HEK293 (cell line): ENCODE data around the gene ERO1B.

ENCODE experiments used
- CTCF ChIA-PET: fragments of 350-600 bp; formaldehyde crosslinking; extraction: SDS; loops from one replicate; lab custom pipeline; 2021; ENCODE audit warnings: antibody characterized with exemption; lab: Yijun Ruan, JAX
- POLR2A ChIA-PET: fragments of 300-600 bp; formaldehyde crosslinking; extraction: SDS; loops from one replicate; lab custom pipeline; 2020; ENCODE audit warnings: antibody characterized with exemption, inconsistent platforms; lab: Yijun Ruan, JAX
- H3K27ac ChIP-seq: fragments of 200-500 bp; sonication (Bioruptor generic); 2 replicates; pipeline ENCODE4 v1.5.1; 2014; ENCODE audit warnings: low read depth, low read length, control low read depth, inconsistent platforms; ENCODE audit errors: extremely low read depth
- H3K36me3 ChIP-seq, 2 experiments: fragments of 200-500 bp in 1 of 2; sonication (Bioruptor generic) in 1 of 2; 1 replicate in 1 of 2; 2 replicates in 1 of 2; pipeline ENCODE4 v1.5.1; 2014 to 2017; ENCODE audit warnings: inconsistent platforms in 2 of 2, low read length in 2 of 2; ENCODE audit not compliant: control insufficient read depth in 2 of 2, insufficient read depth in 1 of 2
- H3K4me1 ChIP-seq: fragments of 200-500 bp; sonication (Bioruptor generic); 2 replicates; pipeline ENCODE4 v1.5.1; 2014; ENCODE audit warnings: mild to moderate bottlenecking, low read length, inconsistent platforms; ENCODE audit not compliant: control insufficient read depth, insufficient read depth
- H3K4me3 ChIP-seq: 2 replicates; pipeline ENCODE4 v1.5.1; 2011; ENCODE audit warnings: low read depth, mild to moderate bottlenecking, control low read depth, low read length, moderate library complexity
- H3K9me3 ChIP-seq: fragments of 200-500 bp; sonication (Bioruptor generic); 2 replicates; pipeline ENCODE4 v1.5.1; 2014; ENCODE audit warnings: low read depth, low read length, inconsistent platforms; ENCODE audit not compliant: control insufficient read depth, insufficient read depth
- GLIS1 ChIP-seq: fragments of 450-650 bp; formaldehyde crosslinking; IDR thresholded peaks from 2 replicates; pipeline ENCODE4 v1.5.1; 2016; ENCODE audit warnings: missing biosample characterization, missing genetic modification characterization
- OSR2 ChIP-seq: fragments of 450-650 bp; formaldehyde crosslinking; IDR thresholded peaks from 2 replicates; pipeline ENCODE4 v1.5.1; 2016; ENCODE audit warnings: missing biosample characterization, missing genetic modification characterization
- OVOL3 ChIP-seq: fragments of 450-650 bp; formaldehyde crosslinking; IDR thresholded peaks from 2 replicates; pipeline ENCODE4 v1.5.1; 2016; ENCODE audit warnings: missing biosample characterization, missing genetic modification characterization
- RBAK ChIP-seq: fragments of 450-650 bp; formaldehyde crosslinking; IDR thresholded peaks from 2 replicates; pipeline ENCODE4 v1.5.1; 2016; ENCODE audit warnings: missing biosample characterization, missing genetic modification characterization
- SALL2 ChIP-seq: fragments of 450-650 bp; formaldehyde crosslinking; IDR thresholded peaks from 2 replicates; pipeline ENCODE4 v1.5.0; 2017; ENCODE audit warnings: missing biosample characterization, mild to moderate bottlenecking, missing genetic modification characterization, borderline replicate concordance
- TSHZ1 ChIP-seq: fragments of 450-650 bp; formaldehyde crosslinking; IDR thresholded peaks from 2 replicates; pipeline ENCODE4 v1.5.1; 2016; ENCODE audit warnings: missing biosample characterization, missing genetic modification characterization, borderline replicate concordance
- ZBTB17 ChIP-seq: fragments of 450-650 bp; formaldehyde crosslinking; IDR thresholded peaks from 2 replicates; pipeline ENCODE4 v1.5.1; 2016; ENCODE audit warnings: missing biosample characterization, missing genetic modification characterization
- ZBTB21 ChIP-seq: fragments of 450-650 bp; formaldehyde crosslinking; IDR thresholded peaks from 2 replicates; pipeline ENCODE4 v1.5.1; 2017; ENCODE audit warnings: missing biosample characterization, missing genetic modification characterization
- ZBTB7A ChIP-seq: fragments of 450-650 bp; formaldehyde crosslinking; IDR thresholded peaks from 2 replicates; pipeline ENCODE4 v1.5.1; 2016; ENCODE audit warnings: low read depth, missing biosample characterization, missing genetic modification characterization
- ZEB2 ChIP-seq: fragments of 450-650 bp; formaldehyde crosslinking; IDR thresholded peaks from 2 replicates; pipeline ENCODE4 v1.5.1; 2016; ENCODE audit warnings: missing biosample characterization, missing genetic modification characterization
- ZIC2 ChIP-seq: fragments of 450-650 bp; formaldehyde crosslinking; IDR thresholded peaks from 2 replicates; pipeline ENCODE4 v1.5.1; 2016; ENCODE audit warnings: missing biosample characterization, missing genetic modification characterization
- ZNF133 ChIP-seq: fragments of 450-650 bp; formaldehyde crosslinking; IDR thresholded peaks from 2 replicates; pipeline ENCODE4 v1.5.1; 2016; ENCODE audit warnings: missing biosample characterization, missing genetic modification characterization
- ZNF175 ChIP-seq: fragments of 450-650 bp; formaldehyde crosslinking; IDR thresholded peaks from 2 replicates; pipeline ENCODE4 v1.5.1; 2016; ENCODE audit warnings: missing biosample characterization, missing genetic modification characterization
- ZNF350 ChIP-seq: fragments of 450-650 bp; formaldehyde crosslinking; IDR thresholded peaks from 2 replicates; pipeline ENCODE4 v1.5.0; 2017; ENCODE audit warnings: missing biosample characterization, mild to moderate bottlenecking, missing genetic modification characterization
- ZNF449 ChIP-seq: fragments of 450-650 bp; formaldehyde crosslinking; IDR thresholded peaks from 2 replicates; pipeline ENCODE4 v1.5.1; 2017; ENCODE audit warnings: missing biosample characterization, mild to moderate bottlenecking, missing genetic modification characterization, moderate library complexity
- ZNF558 ChIP-seq: fragments of 450-650 bp; formaldehyde crosslinking; IDR thresholded peaks from 2 replicates; pipeline ENCODE4 v1.5.1; 2016; ENCODE audit warnings: missing biosample characterization, missing genetic modification characterization
- ZNF580 ChIP-seq: fragments of 450-650 bp; formaldehyde crosslinking; IDR thresholded peaks from 2 replicates; pipeline ENCODE4 v1.5.1; 2016; ENCODE audit warnings: missing biosample characterization, missing genetic modification characterization
- ZNF610 ChIP-seq: fragments of 450-650 bp; formaldehyde crosslinking; IDR thresholded peaks from 2 replicates; pipeline ENCODE4 v1.5.1; 2016; ENCODE audit warnings: missing biosample characterization, missing genetic modification characterization, borderline replicate concordance
- ZNF629 ChIP-seq: fragments of 450-650 bp; formaldehyde crosslinking; IDR thresholded peaks from 2 replicates; pipeline ENCODE4 v1.5.1; 2017; ENCODE audit warnings: missing biosample characterization, missing genetic modification characterization
- TF ChIP-seq, protein P1 (sequence below): fragments of 450-650 bp; formaldehyde crosslinking; IDR thresholded peaks from 2 replicates; pipeline ENCODE4 v1.5.1; 2016; ENCODE audit warnings: missing biosample characterization, missing genetic modification characterization

The ERO1B gene

DNA sequence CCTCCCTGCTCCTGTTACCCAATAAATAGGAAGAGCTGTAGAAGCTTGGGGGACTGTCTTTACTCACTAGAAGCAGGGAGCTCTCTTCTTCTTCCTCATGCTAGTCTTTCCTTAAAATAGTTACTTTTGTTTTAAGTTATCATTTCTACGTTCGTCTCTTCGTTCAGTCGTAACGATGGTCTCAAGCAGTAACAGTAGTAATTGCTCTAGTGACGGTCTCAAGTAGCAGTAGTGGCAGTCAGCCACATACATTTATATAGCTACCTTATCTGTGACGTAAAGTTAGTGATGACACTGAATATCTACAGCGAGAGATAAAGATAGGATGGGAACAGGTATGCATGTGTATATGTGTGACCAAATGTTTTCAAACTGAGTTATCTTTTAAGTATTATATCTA lies 15.4 kb upstream of the ERO1B start:
- H3K27ac ChIP-seq: no peak overlapping the region
- ChIA-PET CTCF (interaction anchor here (0.5 to 0.6 kb wide), 2 partner anchors 13 to 184 kb away, joined by 3 to 4 read pairs; no protein-coding TSS in a partner anchor), POLR2A (no interaction called here)
- TF ChIP-seq OSR2 (tag by site-specific recombination) (peak; percentile 93), ZEB2 (tag by site-specific recombination) (0 out of 2 replicates have a peak, but pooled peaks have one; percentile 42), ZBTB21 (tag by site-specific recombination) (peak; percentile 37; the same call in 1 of the 2 replicates), ZNF449 (tag by site-specific recombination) (no peak), ZNF133 (tag by site-specific recombination) (no peak), ZNF629 (tag by site-specific recombination) (peak; percentile 76), SALL2 (tag by site-specific recombination) (no peak), OVOL3 (tag by site-specific recombination) (no peak)
- no peaks in the 10 kb centered on the region for H3K9me3 ChIP-seq
- H3K36me3 ChIP-seq: no peaks in the 10 kb centered on the region
- no peak overlapping the region for H3K4me3 ChIP-seq
- H3K4me1 ChIP-seq: peaks cover 3% of the 10 kb centered on the region; the same call in 1 of the 2 replicates

DNA sequence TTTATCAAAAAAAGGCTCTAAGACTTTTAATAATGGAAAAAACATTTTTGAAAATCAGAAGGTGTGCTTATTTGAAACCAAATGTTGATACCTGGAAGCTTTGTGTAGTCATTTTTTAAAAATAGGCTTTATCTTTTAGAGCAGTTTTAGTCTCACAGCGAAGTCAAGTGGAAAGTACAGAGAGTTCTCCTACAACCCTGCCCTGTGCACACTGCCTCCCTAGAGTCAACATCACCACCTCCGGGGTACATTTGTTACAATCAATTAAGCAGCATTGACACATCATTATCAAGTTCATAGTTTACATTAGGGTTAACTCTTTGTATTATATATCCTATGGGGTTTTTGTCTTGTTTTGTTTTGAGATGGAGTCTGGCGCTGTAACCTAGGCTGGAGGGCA lies 10.7 kb upstream of the ERO1B start:
- no peak overlapping the region for H3K27ac ChIP-seq
- peaks cover 5% of the 10 kb centered on the region; the same call in 1 of the 2 replicates for H3K4me1 ChIP-seq
- H3K36me3 ChIP-seq: no peaks in the 10 kb centered on the region
- POLR2A ChIA-PET: interaction anchor here (0.6 kb wide), 1 partner anchor 476 kb away, joined by 3 read pairs; no protein-coding TSS in a partner anchor
- CTCF ChIA-PET: interaction anchor here (0.6 to 1.6 kb wide), 4 partner anchors 12 to 159 kb away, joined by 3 to 6 read pairs (median 4); no protein-coding TSS in a partner anchor
- H3K9me3 ChIP-seq: no peaks in the 10 kb centered on the region
- H3K4me3 ChIP-seq: no peak overlapping the region
- no peak for TF ChIP-seq ZBTB17 (tag by site-specific recombination)
- no peak for TF ChIP-seq GLIS1 (tag by site-specific recombination)
- no peak for TF ChIP-seq TSHZ1 (tag by site-specific recombination)
- TF ChIP-seq ZNF610 (tag by site-specific recombination): no peak
- no peak for TF ChIP-seq ZNF175
- TF ChIP-seq ZNF580 (tag by site-specific recombination): no peak
- no peak for TF ChIP-seq RBAK (tag by site-specific recombination)
- no peak for TF ChIP-seq ZIC2 (tag by site-specific recombination)
- no peak for TF ChIP-seq ZNF558 (tag by site-specific recombination)
- TF ChIP-seq, protein P1, sequence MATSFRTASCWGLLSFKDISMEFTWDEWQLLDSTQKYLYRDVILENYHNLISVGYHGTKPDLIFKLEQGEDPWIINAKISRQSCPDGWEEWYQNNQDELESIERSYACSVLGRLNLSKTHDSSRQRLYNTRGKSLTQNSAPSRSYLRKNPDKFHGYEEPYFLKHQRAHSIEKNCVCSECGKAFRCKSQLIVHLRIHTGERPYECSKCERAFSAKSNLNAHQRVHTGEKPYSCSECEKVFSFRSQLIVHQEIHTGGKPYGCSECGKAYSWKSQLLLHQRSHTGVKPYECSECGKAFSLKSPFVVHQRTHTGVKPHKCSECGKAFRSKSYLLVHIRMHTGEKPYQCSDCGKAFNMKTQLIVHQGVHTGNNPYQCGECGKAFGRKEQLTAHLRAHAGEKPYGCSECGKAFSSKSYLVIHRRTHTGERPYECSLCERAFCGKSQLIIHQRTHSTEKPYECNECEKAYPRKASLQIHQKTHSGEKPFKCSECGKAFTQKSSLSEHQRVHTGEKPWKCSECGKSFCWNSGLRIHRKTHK: no peak
- no peak for TF ChIP-seq ZBTB7A (tag by site-specific recombination)
- no peak for TF ChIP-seq ZNF350 (tag by site-specific recombination)
